Body of pancreas (tissue), 4 donors: Measurements from ENCODE around the gene THSD4. TPM values are rescaled to one million over a fixed set of nuclear protein-coding genes. Genes with fewer than 3 reads are reported as not detected.

Experiments
- ATAC-seq: fragments of 150-250 bp; one replicate; pipeline ENCODE4 v1.9.1; 2016
- DNase-seq, 4 donors: peaks; one replicate each; pipeline ENCODE4 v3.0.0-alpha.2; 2019
- H3K27ac ChIP-seq, 4 donors: fragments of 200-600 bp; sonication (generic); 1 replicate in 3 of 4; 2 replicates in 1 of 4; pipeline versions ENCODE4 v1.5.1 to v1.6.1; 2016 to 2019; ENCODE audit warnings: mild to moderate bottlenecking in 1 of 4, mixed read lengths in 1 of 4, moderate library complexity in 1 of 4
- H3K27me3 ChIP-seq, 2 donors: fragments of 200-600 bp; sonication (generic); one replicate each; pipeline ENCODE4 v1.6.0; 2016; ENCODE audit warnings: mild to moderate bottlenecking in 1 of 2
- H3K36me3 ChIP-seq, 2 donors: fragments of 200-600 bp; sonication (generic); replicated peaks in 1 of 2; 2 replicates each; pipeline ENCODE4 v1.5.1; 2016; ENCODE audit warnings: low read depth in 2 of 2; ENCODE audit not compliant: insufficient read depth in 1 of 2
- H3K4me1 ChIP-seq: fragments of 200-600 bp; sonication (generic); one replicate; pipeline ENCODE4 v1.6.0; 2016
- H3K4me3 ChIP-seq, 2 donors: fragments of 200-600 bp; sonication (generic); 1 replicate in 1 of 2; 2 replicates in 1 of 2; pipeline ENCODE4 v1.5.1; 2016 to 2019
- H3K9me3 ChIP-seq, 3 donors: fragments of 200-600 bp; sonication (generic); 1 replicate in 2 of 3; 2 replicates in 1 of 3; pipeline ENCODE4 v1.5.1; 2016
- POLR2A ChIP-seq, 3 donors: fragments of 450-650 bp; IDR thresholded peaks; one replicate each; pipeline ENCODE4 v1.6.1; 2016; ENCODE audit warnings: antibody characterized with exemption in 3 of 3, mild to moderate bottlenecking in 2 of 3
- WGBS, 2 donors: methylation state at CpG; one replicate each; pipeline ENCODE4 v1.1.5; 2017; 5-methylcytosine and 5-hydroxymethylcytosine counted together
- intact Hi-C: fragments of 100-400 bp; cut with DNase I; formaldehyde crosslinking; loops from one replicate; pipeline ENCODE4 v1.15.1; 2023
- total RNA-seq, 2 donors: library from RNA; depleted of rRNA; stranded (reverse); fragments of >200 nt; gene quantifications; one replicate each; pipeline ENCODE4 v1.1.0, GENCODE V29; 2016
- TF ChIP-seq, protein P1 (sequence below), 7 experiments: fragments of 450-650 bp in 4 of 7; fragments of 200-600 bp in 3 of 7; sonication (generic) in 3 of 7; IDR thresholded peaks; one replicate each; pipeline ENCODE4 v1.5.1; 2016 to 2019; ENCODE audit warnings: antibody characterized with exemption in 7 of 7

THSD4 gene
- total RNA-seq, 2 donors from 2014 or later, result 12.9 to 16.1 TPM

DNA sequence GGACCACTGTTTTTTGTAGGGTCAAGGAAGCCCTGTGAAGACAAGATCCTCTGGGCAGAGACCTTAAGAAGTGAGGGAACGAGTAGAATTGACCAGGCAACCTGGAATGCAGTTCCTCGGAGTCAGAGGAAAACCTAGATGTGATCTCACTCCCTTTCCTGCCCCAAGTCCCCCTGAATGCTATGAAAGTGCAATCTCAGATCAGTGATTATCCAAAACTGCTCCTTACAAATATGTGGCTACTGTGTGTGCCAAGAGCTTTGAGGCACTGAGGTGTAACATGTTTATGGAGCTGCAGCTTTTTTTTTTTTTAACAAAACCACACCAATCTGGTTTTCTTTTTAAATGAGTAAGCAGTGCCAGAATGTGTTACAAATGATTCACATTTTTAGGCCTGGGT lies 35.8 kb downstream of the THSD4 start:
- Histone ChIP-seq H3K27me3 (no peaks in the 10 kb centered on the region), H3K4me1 (peaks cover 49% of the 10 kb centered on the region), H3K36me3 (no peaks in the 10 kb centered on the region), H3K9me3 (no peaks in the 10 kb centered on the region), H3K27ac (peak overlapping the region in 3 of 4 donors; percentile 60 to 83 (median 83)), H3K4me3 (no peak overlapping the region)
- DNase-seq (no peak), ATAC-seq (no peak)
- 48 to 54% methylated on average over 2 of the region's 2 CpGs for WGBS, 2 donors
- intact Hi-C loops, result no loop called here
- no peak for TF ChIP-seq POLR2A (IDR thresholded peaks at IDR 0.05)
- TF ChIP-seq, protein P1, sequence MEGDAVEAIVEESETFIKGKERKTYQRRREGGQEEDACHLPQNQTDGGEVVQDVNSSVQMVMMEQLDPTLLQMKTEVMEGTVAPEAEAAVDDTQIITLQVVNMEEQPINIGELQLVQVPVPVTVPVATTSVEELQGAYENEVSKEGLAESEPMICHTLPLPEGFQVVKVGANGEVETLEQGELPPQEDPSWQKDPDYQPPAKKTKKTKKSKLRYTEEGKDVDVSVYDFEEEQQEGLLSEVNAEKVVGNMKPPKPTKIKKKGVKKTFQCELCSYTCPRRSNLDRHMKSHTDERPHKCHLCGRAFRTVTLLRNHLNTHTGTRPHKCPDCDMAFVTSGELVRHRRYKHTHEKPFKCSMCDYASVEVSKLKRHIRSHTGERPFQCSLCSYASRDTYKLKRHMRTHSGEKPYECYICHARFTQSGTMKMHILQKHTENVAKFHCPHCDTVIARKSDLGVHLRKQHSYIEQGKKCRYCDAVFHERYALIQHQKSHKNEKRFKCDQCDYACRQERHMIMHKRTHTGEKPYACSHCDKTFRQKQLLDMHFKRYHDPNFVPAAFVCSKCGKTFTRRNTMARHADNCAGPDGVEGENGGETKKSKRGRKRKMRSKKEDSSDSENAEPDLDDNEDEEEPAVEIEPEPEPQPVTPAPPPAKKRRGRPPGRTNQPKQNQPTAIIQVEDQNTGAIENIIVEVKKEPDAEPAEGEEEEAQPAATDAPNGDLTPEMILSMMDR (IDR thresholded peaks at IDR 0.05), result no peak

DNA sequence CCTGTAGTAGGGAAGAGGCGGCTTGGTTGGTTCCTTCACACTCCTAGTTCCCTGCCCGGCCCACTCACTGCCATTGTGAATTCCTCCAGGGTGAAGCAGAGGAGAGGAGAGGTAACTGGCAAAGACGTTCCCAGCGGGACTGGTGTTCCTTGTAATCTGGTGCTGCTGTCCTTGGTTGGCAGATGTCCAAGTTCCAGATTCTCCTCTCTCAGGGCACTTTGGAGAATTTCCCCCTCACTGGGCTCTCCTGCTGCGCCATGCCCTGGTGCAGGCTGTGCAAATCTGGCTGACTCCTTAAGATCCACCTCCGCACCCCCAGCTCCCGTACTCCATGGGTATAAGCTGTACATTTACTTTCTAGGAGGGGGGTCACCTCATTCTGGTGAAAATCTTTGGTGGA lies 37.3 kb downstream of the THSD4 start:
- no peaks in the 10 kb centered on the region for H3K27me3 ChIP-seq
- 51 to 60% methylated on average over 7 of the region's 7 CpGs for WGBS, 2 donors
- intact Hi-C loops, result no loop called here
- no peak overlapping the region for H3K4me3 ChIP-seq
- H3K36me3 ChIP-seq, result no peaks in the 10 kb centered on the region
- no peaks in the 10 kb centered on the region for H3K9me3 ChIP-seq
- peaks cover 38% of the 10 kb centered on the region for H3K4me1 ChIP-seq
- ATAC-seq (no peak), DNase-seq (no peak)
- TF ChIP-seq, protein P1 (IDR thresholded peaks at IDR 0.05), result no peak
- TF ChIP-seq POLR2A (IDR thresholded peaks at IDR 0.05), result no peak
- no peak overlapping the region for H3K27ac ChIP-seq

DNA sequence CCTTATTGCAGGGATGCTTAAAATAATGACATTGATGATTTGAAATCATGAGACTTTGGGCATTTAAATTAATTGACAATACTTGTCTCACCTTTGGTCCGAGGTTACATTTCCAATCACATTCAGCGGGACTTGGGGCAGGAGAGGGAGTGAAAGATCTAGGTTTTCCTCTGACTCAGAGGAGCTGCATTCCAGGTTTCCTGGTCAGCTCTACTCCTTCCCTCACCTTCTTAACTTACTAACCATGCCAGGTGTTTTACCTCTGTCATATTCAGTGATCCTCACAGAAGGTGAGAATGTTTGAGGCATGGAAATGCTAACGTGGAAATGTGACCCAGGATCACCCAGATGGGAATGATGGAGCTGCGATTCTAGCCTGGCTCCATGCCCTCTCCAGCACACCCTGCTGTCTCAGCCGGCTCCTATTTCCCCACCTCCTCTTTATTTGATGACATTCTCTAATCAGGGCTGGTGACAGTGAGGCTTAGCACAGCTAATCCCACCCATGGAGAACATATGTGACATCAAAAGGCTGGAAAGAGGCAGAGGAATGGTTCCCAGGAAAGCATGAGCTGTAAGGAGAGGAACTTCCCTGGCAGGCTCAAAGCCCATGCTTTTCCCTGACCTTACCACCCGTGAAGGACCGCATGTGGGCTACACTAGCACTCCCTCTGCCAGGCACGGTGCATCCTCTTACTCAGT lies 38.7 kb downstream of the THSD4 start:
- DNase-seq (no peak), ATAC-seq (no peak)
- TF ChIP-seq, protein P1 (IDR thresholded peaks at IDR 0.05), result no peak
- no peak for TF ChIP-seq POLR2A (IDR thresholded peaks at IDR 0.05)
- intact Hi-C loops, result no loop called here
- Histone ChIP-seq H3K4me1 (peaks cover 26% of the 10 kb centered on the region), H3K27ac (no peak overlapping the region), H3K36me3 (no peaks in the 10 kb centered on the region), H3K4me3 (no peak overlapping the region), H3K9me3 (no peaks in the 10 kb centered on the region), H3K27me3 (no peaks in the 10 kb centered on the region)
- 56 to 63% methylated on average over 8 of the region's 8 CpGs for WGBS, 2 donors

DNA sequence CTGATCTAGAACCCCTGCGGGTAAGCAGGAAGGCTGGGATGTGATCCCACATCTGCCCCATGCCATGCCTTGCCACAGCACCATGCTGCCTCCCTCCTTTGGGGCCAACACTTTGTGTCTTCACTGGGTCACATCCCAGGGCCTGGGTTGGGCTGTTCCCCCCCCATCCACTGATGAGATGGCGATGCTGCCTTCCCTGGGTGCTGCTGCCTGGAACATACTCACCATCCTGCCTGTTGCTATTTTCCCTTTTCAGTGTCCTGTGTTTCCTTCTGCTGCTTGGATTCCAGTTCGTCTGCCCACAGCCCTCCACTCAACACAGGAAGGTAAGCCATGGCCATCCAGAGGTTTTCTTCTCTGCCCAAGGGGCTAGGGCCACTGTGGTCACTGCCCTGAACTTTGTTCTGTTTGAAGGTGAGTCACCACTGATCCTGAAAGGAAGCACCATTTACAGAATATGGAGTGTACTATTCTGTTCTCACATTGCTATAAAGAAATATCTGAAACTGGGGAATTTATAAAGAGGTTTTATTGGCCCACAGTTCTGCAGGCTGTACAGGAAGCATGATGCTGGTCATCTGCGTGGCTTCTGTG lies 39.4 kb downstream of the THSD4 start:
- H3K27ac ChIP-seq, result no peak overlapping the region
- ATAC-seq (no peak), DNase-seq (no peak)
- no peaks in the 10 kb centered on the region for H3K9me3 ChIP-seq
- intact Hi-C loops, result no loop called here
- peaks cover 19% of the 10 kb centered on the region for H3K4me1 ChIP-seq
- no peaks in the 10 kb centered on the region for H3K27me3 ChIP-seq
- no peaks in the 10 kb centered on the region for H3K36me3 ChIP-seq
- 71 to 81% methylated on average over 4 of the region's 4 CpGs for WGBS, 2 donors
- TF ChIP-seq, protein P1 (IDR thresholded peaks at IDR 0.05), result no peak
- no peak for TF ChIP-seq POLR2A (IDR thresholded peaks at IDR 0.05)
- no peak overlapping the region for H3K4me3 ChIP-seq

DNA sequence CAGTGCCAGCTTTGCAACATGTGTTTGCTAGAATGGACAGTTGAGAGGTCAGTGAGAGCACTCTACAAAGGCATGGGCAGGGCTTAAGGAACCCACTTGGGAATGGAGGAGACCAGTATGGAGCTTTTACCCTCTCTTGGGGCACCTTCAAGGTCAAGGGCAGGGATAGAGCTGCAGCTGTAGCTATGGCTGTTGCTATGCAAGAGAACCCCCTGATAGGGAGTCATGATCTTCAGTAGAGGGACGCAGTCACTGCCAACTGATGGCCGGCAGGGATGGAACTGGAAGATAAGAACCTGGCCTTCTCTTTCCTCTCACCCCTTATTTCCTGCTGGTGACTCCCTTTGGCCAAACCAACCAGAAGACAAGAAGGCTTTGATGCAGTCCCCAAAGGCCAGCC lies 40.3 kb downstream of the THSD4 start:
- ATAC-seq, result no peak
- DNase-seq, result no peak
- Histone ChIP-seq H3K9me3 (no peaks in the 10 kb centered on the region), H3K27me3 (no peaks in the 10 kb centered on the region), H3K36me3 (no peaks in the 10 kb centered on the region), H3K4me3 (no peak overlapping the region), H3K27ac (no peak overlapping the region), H3K4me1 (peaks cover 10% of the 10 kb centered on the region)
- WGBS, 2 donors, result 86 to 93% methylated on average over 2 of the region's 2 CpGs
- TF ChIP-seq, protein P1 (IDR thresholded peaks at IDR 0.05), result no peak
- TF ChIP-seq POLR2A (IDR thresholded peaks at IDR 0.05), result no peak
- intact Hi-C loops, result no loop called here
